ENCODE data around the gene NBPF1. TPM values are rescaled to one million over a fixed set of nuclear protein-coding genes. Genes with fewer than 3 reads are reported as not detected.

The NBPF1 gene
- total and polyA plus RNA-seq, 2 donors (not counting 3 experiments of a cell fraction or from before 2014, with no cell fraction given) = 23.0 to 58.4 TPM

DNA sequence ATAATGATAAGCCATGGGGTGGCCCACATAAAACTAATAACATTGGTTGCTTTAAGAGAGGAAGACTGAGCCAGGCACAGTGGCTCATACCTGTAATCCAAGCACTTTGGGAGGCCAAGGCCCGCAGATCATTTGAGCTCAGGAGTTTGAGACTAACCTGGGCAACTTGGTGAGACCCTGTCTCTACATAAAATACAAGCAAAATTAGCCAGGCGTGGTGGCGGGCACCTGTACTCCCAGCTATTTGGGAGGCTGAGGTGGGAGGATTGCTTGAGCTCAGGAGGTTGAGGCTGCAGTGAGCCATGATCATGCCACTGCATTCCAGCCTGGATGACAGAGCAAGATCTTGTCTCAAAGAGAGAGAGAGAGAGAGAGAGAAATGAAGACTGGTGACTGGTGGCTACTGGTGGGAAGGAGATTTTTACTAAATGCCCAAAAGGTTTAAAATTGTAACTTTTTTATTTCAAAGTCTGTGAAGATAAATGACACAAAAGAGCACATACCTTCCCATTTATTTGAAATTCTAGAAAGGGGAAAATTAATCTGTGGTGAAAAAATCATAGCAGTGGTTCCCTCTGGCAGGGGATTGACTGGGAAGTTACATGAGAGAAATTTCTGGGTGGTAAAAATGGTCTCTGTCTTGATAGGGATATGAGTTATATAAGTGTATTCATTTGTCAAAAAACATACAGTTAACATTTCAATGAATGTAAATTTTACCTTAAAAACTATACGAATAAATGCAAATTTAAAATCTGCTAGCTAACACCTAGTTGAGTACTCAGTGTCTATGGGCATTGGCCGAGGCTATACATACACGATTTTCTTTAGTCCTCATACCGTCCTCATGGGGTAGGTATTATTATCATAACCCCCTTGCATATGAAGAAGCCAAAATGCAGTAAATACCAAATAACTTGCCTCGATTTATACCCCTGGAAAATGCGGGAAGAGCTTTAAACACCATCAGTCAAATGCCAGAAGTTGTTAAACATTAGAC, 2.2 kb upstream of the NBPF1 start:
- Histone ChIP-seq H3K27ac (ENCODE audit: insufficient read depth, low read depth, low read length) (no peak overlapping the region), H3K27me3 (ENCODE audit: control insufficient read depth in 2 of 2, insufficient read depth in 2 of 2, low read length in 2 of 2) (no peaks in the 10 kb centered on the region), H3K9ac (replicated peaks; ENCODE audit: extremely low read depth, insufficient read depth, low read length) (no peak overlapping the region), H4K20me1 (replicated peaks; ENCODE audit: control insufficient read depth, extremely low read depth, insufficient read depth, low read length) (no peaks in the 10 kb centered on the region), H3K9me3 (replicated peaks; ENCODE audit: control insufficient read depth, insufficient read depth, low read length) (no peaks in the 10 kb centered on the region), H3K36me3 (ENCODE audit: control insufficient read depth in 2 of 2, extremely low read depth in 1 of 2, insufficient read depth in 2 of 2, low read length in 2 of 2) (peaks cover 0 to 12% of the 10 kb centered on the region in 2 experiments), H3K4me1 (ENCODE audit: control insufficient read depth, extremely low read depth, insufficient read depth, low read length) (peaks cover 12% of the 10 kb centered on the region), H3K4me2 (ENCODE audit: insufficient read depth, low read length) (no peak overlapping the region), H3K79me2 (ENCODE audit: control insufficient read depth, insufficient read depth, low read length) (peaks cover 6% of the 10 kb centered on the region), H3K4me3 (replicated peaks in 1 of 3; ENCODE audit: insufficient read depth in 1 of 3, low read depth in 1 of 3, low read length in 3 of 3) (no peak overlapping the region), H3K9me1 (replicated peaks; ENCODE audit: control insufficient read depth, extremely low read depth, insufficient read depth, low read length) (no peaks in the 10 kb centered on the region), H2AFZ (ENCODE audit: low read depth, low read length) (no peak overlapping the region)
- POLR2A ChIA-PET = no interaction called here
- no TSS peak for BruUV-seq (replicated peaks)
- dilution Hi-C loops (cut with MboI; ENCODE audit: extremely low pct_ligation_motif_present, low sequenced_read_pairs) = no loop called here
- CTCF ChIA-PET = interaction anchor here (0.9 to 4.8 kb wide), 3 partner anchors 9 to 336 kb away, joined by 4 to 47 read pairs (median 6); no protein-coding TSS in a partner anchor
- intact Hi-C loops (cut with micrococcal nuclease) = no loop called here
- no peak for FAIRE-seq
- no peak for TF ChIP-seq GATA2 (IDR thresholded peaks at IDR 0.05; ENCODE audit: insufficient read depth, insufficient read length, low read depth, low read length)
- TF ChIP-seq POLR2AphosphoS5 (IDR thresholded peaks at IDR 0.05; ENCODE audit: insufficient read depth, low read depth, low read length) = no peak
- no peak for TF ChIP-seq POLR2A (IDR thresholded peaks at IDR 0.05; ENCODE audit: low read depth, low read length)
- no peak for TF ChIP-seq MYC (IDR thresholded peaks at IDR 0.05; ENCODE audit: low read depth, low read length)
- TF ChIP-seq, protein P1, sequence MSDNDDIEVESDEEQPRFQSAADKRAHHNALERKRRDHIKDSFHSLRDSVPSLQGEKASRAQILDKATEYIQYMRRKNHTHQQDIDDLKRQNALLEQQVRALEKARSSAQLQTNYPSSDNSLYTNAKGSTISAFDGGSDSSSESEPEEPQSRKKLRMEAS (IDR thresholded peaks at IDR 0.05; ENCODE audit: insufficient read depth, insufficient read length) = no peak
- TF ChIP-seq FOS (IDR thresholded peaks at IDR 0.05; ENCODE audit: borderline replicate concordance, insufficient read depth, low read length) = no peak
- TF ChIP-seq, protein P2, sequence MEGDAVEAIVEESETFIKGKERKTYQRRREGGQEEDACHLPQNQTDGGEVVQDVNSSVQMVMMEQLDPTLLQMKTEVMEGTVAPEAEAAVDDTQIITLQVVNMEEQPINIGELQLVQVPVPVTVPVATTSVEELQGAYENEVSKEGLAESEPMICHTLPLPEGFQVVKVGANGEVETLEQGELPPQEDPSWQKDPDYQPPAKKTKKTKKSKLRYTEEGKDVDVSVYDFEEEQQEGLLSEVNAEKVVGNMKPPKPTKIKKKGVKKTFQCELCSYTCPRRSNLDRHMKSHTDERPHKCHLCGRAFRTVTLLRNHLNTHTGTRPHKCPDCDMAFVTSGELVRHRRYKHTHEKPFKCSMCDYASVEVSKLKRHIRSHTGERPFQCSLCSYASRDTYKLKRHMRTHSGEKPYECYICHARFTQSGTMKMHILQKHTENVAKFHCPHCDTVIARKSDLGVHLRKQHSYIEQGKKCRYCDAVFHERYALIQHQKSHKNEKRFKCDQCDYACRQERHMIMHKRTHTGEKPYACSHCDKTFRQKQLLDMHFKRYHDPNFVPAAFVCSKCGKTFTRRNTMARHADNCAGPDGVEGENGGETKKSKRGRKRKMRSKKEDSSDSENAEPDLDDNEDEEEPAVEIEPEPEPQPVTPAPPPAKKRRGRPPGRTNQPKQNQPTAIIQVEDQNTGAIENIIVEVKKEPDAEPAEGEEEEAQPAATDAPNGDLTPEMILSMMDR (IDR thresholded peaks at IDR 0.05; ENCODE audit: extremely low read depth in 1 of 2, insufficient read depth in 1 of 2, low read depth in 1 of 2, low read length in 2 of 2) = no peak
- no peak for TF ChIP-seq EZH2 (IDR thresholded peaks at IDR 0.05; ENCODE audit: borderline replicate concordance, low read depth, low read length, severe bottlenecking)
- TF ChIP-seq JUN (IDR thresholded peaks at IDR 0.05; ENCODE audit: borderline replicate concordance, insufficient read depth, insufficient read length, low read depth) = no peak
- DNase-seq (ENCODE audit: low read depth, low spot score) = no peak
